ENCODE data around the gene CD58. TPM values are rescaled to one million over a fixed set of nuclear protein-coding genes. Genes with fewer than 3 reads are reported as not detected.

CD58 gene
- total RNA-seq, 1 experiment from 2014 or later = 5.3 TPM

- TF ChIP-seq, protein P1, sequence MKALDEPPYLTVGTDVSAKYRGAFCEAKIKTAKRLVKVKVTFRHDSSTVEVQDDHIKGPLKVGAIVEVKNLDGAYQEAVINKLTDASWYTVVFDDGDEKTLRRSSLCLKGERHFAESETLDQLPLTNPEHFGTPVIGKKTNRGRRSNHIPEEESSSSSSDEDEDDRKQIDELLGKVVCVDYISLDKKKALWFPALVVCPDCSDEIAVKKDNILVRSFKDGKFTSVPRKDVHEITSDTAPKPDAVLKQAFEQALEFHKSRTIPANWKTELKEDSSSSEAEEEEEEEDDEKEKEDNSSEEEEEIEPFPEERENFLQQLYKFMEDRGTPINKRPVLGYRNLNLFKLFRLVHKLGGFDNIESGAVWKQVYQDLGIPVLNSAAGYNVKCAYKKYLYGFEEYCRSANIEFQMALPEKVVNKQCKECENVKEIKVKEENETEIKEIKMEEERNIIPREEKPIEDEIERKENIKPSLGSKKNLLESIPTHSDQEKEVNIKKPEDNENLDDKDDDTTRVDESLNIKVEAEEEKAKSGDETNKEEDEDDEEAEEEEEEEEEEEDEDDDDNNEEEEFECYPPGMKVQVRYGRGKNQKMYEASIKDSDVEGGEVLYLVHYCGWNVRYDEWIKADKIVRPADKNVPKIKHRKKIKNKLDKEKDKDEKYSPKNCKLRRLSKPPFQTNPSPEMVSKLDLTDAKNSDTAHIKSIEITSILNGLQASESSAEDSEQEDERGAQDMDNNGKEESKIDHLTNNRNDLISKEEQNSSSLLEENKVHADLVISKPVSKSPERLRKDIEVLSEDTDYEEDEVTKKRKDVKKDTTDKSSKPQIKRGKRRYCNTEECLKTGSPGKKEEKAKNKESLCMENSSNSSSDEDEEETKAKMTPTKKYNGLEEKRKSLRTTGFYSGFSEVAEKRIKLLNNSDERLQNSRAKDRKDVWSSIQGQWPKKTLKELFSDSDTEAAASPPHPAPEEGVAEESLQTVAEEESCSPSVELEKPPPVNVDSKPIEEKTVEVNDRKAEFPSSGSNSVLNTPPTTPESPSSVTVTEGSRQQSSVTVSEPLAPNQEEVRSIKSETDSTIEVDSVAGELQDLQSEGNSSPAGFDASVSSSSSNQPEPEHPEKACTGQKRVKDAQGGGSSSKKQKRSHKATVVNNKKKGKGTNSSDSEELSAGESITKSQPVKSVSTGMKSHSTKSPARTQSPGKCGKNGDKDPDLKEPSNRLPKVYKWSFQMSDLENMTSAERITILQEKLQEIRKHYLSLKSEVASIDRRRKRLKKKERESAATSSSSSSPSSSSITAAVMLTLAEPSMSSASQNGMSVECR (CRISPR knock-in tag; IDR thresholded peaks at IDR 0.05; ENCODE audit: borderline replicate concordance) = no peak
- no peak for TF ChIP-seq ZMAT4 (CRISPR knock-in tag; IDR thresholded peaks at IDR 0.05)
Measured at GRCh38 chr1:116521186-116521585, 49.6 kb downstream of the CD58 start (continued).

- H3K27me3 Mint-ChIP-seq (ENCODE audit: low read depth) = no peaks in the 10 kb centered on the region
- TF ChIP-seq ZNF671 (CRISPR knock-in tag; IDR thresholded peaks at IDR 0.05) (no peak), PRRX2 (CRISPR knock-in tag; IDR thresholded peaks at IDR 0.05) (no peak), ZNF317 (CRISPR knock-in tag; IDR thresholded peaks at IDR 0.05; ENCODE audit: borderline replicate concordance, low read depth) (no peak), IRF2 (CRISPR knock-in tag; IDR thresholded peaks at IDR 0.05; ENCODE audit: borderline replicate concordance, low read depth) (no peak), ATF6 (CRISPR knock-in tag; IDR thresholded peaks at IDR 0.05) (no peak), TCF7 (CRISPR knock-in tag; IDR thresholded peaks at IDR 0.05; ENCODE audit: low read depth) (no peak), AR (CRISPR knock-in tag; IDR thresholded peaks at IDR 0.05) (no peak), ZNF219 (CRISPR knock-in tag; IDR thresholded peaks at IDR 0.05; ENCODE audit: borderline replicate concordance) (no peak), ZBTB21 (CRISPR knock-in tag; IDR thresholded peaks at IDR 0.05; ENCODE audit: borderline replicate concordance) (no peak), NR3C1 (CRISPR knock-in tag; conservative IDR thresholded peaks at IDR 0.05; ENCODE audit: low read depth) (no peak), ERG (CRISPR knock-in tag; IDR thresholded peaks at IDR 0.05) (no peak), NFE2L1 (CRISPR knock-in tag; IDR thresholded peaks at IDR 0.05) (no peak), ZNF425 (CRISPR knock-in tag; conservative IDR thresholded peaks at IDR 0.05) (no peak), EMX1 (CRISPR knock-in tag; IDR thresholded peaks at IDR 0.05) (no peak), TEAD1 (CRISPR knock-in tag; IDR thresholded peaks at IDR 0.05) (no peak)
- TF ChIP-seq, protein P2, sequence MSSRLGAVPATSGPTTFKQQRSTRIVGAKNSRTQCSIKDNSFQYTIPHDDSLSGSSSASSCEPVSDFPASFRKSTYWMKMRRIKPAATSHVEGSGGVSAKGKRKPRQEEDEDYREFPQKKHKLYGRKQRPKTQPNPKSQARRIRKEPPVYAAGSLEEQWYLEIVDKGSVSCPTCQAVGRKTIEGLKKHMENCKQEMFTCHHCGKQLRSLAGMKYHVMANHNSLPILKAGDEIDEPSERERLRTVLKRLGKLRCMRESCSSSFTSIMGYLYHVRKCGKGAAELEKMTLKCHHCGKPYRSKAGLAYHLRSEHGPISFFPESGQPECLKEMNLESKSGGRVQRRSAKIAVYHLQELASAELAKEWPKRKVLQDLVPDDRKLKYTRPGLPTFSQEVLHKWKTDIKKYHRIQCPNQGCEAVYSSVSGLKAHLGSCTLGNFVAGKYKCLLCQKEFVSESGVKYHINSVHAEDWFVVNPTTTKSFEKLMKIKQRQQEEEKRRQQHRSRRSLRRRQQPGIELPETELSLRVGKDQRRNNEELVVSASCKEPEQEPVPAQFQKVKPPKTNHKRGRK (CRISPR knock-in tag; IDR thresholded peaks at IDR 0.05; ENCODE audit: borderline replicate concordance) = no peak
- ChIA-PET CTCF (interaction anchor here (0.6 to 2.1 kb wide), 2 partner anchors 33 to 154 kb away, joined by 5 read pairs; no protein-coding TSS in a partner anchor), POLR2A (no interaction called here)
- H3K4me1 Mint-ChIP-seq = no peaks in the 10 kb centered on the region
- no peak for DNase-seq (ENCODE audit: low spot score)
- no peak overlapping the region for H3K27ac Mint-ChIP-seq
- no peak overlapping the region for H3K4me3 Mint-ChIP-seq
- no peaks in the 10 kb centered on the region for H3K36me3 Mint-ChIP-seq
- no peaks in the 10 kb centered on the region for H3K9me3 Mint-ChIP-seq
- no peak for ATAC-seq
Measured at GRCh38 chr1:116518400-116518799, 52.4 kb downstream of the CD58 start.
